GM12865 (cell line): ENCODE results near the gene NFE2L1.

Experiments used
- DNase-seq: peaks from one replicate; pipeline ENCODE4 v3.0.0; 2010; ENCODE audit warnings: low read depth
- H3K4me3 ChIP-seq: 2 replicates; pipeline ENCODE4 v1.5.1; 2011; ENCODE audit warnings: mild to moderate bottlenecking, low read depth, low read length, control low read depth
- TF ChIP-seq, protein P1 (sequence below): IDR thresholded peaks from 2 replicates; pipeline ENCODE4 v1.5.1; 2011; ENCODE audit warnings: low read length, control low read depth, low read depth, inconsistent platforms; ENCODE audit not compliant: insufficient read depth; ENCODE audit errors: missing control alignments

The NFE2L1 gene

DNA sequence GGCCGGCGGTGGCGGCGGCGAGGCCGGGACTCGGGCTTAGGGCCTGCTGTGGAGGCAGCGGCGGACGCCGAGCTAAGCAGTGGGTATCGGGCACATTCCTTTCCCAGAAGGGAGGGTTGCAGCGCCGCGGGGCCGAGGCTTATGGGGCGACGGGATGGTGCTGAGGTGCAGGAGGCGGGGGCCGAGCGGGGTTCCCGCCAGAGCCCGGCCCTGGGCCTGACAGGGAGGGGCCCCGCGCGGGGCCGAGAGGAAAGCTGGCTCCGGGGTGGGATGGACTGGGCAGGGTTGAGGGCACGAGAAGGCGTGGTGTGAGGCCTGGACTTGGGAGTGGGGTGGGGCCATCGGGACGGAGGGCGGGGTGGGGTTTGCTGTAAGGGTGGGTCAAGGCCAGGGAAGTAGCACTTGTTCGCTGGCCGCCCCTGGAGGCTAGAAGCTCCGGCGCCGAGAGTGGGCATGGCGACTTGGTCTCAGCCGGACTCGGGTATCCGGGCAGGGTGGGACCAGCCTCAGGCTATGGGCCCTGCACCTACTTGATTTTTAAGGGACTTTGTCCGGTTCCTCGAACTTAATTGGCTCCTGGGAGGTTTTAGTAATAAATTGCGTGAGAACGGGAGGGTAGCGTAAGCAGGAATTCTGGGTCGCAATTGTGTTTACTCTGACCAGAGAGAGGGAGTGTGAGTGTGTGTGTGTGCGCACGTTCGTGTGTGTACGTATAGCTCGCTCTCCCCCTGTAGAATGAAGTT, 396 bp downstream of the NFE2L1 start:
- peak overlapping the region; percentile 87 for H3K4me3 ChIP-seq
- DNase-seq = peak; percentile 94
- TF ChIP-seq, protein P1, sequence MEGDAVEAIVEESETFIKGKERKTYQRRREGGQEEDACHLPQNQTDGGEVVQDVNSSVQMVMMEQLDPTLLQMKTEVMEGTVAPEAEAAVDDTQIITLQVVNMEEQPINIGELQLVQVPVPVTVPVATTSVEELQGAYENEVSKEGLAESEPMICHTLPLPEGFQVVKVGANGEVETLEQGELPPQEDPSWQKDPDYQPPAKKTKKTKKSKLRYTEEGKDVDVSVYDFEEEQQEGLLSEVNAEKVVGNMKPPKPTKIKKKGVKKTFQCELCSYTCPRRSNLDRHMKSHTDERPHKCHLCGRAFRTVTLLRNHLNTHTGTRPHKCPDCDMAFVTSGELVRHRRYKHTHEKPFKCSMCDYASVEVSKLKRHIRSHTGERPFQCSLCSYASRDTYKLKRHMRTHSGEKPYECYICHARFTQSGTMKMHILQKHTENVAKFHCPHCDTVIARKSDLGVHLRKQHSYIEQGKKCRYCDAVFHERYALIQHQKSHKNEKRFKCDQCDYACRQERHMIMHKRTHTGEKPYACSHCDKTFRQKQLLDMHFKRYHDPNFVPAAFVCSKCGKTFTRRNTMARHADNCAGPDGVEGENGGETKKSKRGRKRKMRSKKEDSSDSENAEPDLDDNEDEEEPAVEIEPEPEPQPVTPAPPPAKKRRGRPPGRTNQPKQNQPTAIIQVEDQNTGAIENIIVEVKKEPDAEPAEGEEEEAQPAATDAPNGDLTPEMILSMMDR = no peak

DNA sequence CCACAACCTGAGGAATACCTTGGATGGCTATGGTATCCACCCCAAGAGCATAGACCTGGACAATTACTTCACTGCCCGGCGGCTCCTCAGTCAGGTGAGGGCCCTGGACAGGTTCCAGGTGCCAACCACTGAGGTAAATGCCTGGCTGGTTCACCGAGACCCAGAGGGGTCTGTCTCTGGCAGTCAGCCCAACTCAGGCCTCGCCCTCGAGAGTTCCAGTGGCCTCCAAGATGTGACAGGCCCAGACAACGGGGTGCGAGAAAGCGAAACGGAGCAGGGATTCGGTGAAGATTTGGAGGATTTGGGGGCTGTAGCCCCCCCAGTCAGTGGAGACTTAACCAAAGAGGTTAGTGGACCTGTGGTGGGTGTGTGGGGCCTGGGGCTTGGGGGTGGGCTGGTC, 3.1 kb downstream of the NFE2L1 start:
- no peak overlapping the region; the same call in 1 of the 2 replicates for H3K4me3 ChIP-seq
- TF ChIP-seq, protein P1 = no peak
- DNase-seq = no peak

DNA sequence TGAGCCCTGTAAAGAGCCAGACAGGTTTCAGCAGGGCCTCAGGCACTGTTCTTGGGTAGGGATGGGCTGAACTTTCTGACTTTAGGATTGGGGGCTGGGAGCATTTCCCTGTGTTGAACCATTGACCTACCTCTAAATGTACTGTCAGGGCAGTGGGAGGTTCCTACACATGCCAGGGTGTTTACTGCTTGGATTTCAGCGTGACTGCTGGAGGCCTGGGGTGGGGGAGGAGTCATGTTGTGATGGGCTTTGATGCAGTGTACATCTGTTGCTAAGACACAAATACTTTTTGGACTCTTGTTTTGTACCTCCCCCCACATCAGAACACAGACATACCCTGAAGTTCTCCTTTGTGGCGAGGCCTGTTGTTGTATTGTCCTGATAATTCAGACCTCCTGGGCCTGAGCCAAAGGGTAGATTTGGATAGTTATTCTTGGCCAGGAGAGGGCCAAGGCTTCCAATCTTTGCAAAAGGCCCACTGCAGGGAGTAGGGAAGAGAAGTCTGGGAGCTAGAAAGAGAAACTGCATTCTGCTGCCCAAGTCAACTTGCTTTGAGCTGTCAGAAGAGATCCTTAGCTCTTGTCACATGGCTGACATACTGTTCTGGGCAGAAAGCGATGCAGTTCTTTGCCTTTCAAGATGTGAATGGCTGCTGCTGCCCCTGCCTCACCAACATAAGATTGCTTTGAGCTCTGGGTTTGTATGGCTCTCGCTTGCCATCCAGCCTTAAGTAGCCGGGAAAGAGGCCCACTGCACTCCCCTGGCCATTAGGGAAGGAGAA, 3.7 kb downstream of the NFE2L1 start:
- TF ChIP-seq, protein P1 = no peak
- DNase-seq = no peak
- peak overlapping the region; percentile 7; the same call in 1 of the 2 replicates for H3K4me3 ChIP-seq

DNA sequence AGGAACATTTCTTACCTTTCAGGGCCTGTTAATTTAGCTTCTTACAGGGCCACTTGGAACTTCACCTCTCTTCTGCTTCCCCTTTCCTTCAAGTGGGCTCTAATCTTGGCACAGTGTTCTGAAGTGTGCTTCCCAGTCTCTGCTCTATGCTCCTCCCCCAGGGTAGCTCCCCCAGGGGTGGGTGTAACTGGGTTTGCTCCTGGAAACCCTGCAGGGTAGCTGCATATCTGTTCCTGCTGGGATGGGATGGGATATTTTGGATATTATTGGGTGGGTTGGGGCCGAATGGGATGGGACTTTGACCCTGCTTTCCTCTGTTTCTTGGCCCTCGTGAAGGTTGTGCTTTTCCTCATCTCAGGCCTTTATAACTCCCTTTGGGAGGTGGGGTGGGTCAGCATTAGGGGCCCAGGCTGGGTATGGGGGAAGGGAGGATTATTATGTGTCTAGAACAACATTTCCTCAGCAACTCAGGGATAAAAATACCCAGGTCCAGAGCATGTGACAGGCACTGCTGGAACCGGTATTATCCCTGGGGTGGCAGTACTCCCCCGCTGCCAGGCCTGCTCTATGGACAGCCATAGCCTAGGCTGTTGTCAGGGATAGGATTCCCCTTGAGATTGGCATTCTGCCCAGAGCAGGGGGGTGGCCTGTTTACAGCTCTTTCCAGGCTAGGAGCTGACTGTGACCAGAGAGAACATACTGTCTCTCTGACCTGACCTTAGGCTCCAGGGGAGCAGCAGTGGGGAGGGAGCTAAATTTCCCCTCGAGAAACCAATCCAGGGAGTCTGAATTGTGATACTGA, 5.0 kb downstream of the NFE2L1 start:
- H3K4me3 ChIP-seq = peak overlapping the region; percentile 5; the same call in 1 of the 2 replicates
- DNase-seq = no peak
- TF ChIP-seq, protein P1 = no peak

DNA sequence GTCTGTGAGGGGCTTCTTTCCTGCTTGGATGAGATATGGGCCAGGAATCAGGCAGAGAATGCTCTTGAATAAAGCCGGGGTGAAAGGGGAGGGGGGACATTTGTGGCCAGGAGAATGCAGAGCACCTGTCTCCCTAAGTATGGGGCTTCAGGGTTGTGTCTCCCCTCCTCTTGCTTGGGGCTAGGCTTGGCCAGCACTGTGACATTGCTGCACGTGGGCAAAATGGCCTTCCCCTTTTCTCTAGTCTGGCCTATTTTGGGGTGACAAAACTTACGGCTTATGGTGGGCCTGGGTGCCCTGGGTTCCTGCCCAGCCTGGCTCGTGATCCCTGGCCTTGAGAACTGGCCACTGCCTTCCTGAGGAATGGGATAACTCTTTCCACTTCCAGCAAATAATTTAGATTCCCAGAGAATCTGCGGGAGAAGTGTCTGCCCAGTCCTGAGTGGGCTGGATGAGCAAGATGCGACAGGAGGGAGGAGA, 5.6 kb downstream of the NFE2L1 start:
- peak overlapping the region; percentile 5; the same call in 1 of the 2 replicates for H3K4me3 ChIP-seq

More for the DNA sequence above, 5.6 kb downstream of the NFE2L1 start:
- no peak for DNase-seq
- TF ChIP-seq, protein P1 = no peak
